GM19099 (cell line): ENCODE measurements around the gene PTPN12.

Source experiments
- POLR2A ChIP-seq: IDR thresholded peaks from 3 replicates; pipeline ENCODE4 v1.6.1; 2011; ENCODE audit warnings: low read depth; ENCODE audit not compliant: insufficient read length; ENCODE audit errors: extremely low read depth

Gene PTPN12

DNA sequence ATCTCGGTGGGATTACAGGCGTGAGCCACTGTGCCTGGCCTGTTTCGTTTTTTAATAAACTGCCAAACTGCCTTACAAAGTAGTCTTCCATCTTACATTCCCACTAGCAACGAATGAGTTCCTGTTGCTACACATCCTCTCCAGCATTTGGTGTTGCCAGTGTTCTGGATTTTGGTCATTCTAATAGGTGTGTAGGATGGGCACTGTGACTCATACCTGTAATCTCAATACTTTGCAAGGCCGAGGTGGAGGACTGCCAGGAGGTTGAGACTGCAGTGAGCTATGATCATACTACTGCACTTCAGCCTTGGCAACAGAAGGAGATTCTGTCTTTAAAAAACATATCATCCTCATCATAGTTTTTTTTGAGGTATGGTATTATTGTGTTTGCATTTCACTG, 137.8 kb downstream of the PTPN12 start:
- TF ChIP-seq POLR2A, result no peak

DNA sequence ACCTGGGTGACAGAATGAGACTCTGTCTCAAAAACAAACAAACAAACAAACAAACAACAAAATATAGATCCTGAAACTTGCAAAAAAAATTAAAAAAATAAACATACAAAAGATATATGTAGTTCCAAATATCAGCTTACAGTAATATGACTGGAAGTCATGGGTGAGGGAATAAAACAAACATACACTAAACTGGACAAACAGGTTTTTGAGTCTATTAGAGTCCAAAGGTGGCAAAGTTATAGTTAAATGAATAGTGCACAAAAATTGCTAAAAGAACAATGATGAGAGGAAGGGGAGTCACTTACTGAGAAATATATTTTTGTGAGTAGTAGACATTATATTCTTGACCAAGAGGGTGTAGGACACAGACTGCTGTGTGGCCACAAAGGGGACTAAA, 142.5 kb downstream of the PTPN12 start:
- TF ChIP-seq POLR2A, result no peak

DNA sequence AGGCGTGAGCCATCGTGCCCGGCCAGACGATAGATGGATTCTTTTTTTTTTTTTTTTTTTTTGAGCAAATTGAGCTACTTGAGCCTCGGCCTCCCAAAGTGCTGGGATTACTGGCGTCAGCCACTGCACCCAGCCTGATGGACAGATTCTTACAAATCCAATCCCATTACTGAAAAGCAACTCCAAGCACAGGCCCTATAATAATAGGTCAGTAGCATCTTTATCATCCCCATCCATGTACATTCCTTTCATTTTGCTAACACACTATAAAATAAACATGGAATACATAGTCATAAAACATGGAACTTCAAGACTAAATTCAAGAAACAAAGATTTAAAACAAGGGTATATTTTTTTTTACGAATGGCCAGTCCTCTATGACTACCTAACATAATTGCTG, 143.2 kb downstream of the PTPN12 start:
- no peak for TF ChIP-seq POLR2A

DNA sequence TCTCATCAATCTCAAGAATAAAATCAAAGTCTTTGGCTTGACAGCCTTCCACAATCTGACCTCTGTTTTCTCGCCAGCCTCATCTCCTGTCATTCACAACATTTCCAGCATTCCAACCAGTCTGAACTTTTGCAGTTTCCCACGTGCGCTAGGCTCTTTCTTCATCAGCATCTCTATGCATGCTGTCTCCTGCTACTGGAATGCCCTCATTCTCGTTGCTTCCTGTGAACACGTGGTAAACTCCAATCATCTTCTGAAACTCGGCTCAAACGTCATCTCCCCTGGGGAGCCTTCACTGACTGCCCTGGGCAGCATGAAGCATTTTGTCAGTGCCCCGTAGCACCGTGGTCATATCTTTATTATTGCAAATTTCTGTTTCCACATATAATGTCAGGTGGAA, 146.9 kb downstream of the PTPN12 start:
- TF ChIP-seq POLR2A, result no peak

DNA sequence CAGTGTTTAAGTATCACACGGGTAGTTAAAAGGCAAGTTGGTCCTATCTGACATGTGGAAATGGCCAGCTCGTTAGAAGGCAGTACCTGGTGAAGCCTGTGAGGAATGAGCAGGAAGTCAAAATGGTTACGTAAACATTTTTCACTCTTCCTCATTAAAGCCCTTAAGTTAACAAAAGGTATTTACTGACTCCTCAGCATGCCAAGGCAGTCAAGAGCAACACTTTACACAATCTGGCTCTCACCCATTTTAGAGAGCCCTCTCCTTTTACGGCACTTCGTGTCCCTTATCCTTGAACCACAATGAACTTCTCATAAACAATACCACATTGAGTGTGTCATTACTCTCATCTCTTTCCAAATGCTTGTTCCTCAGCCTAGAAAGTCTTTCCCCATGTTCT, 148.1 kb downstream of the PTPN12 start:
- TF ChIP-seq POLR2A, result no peak

DNA sequence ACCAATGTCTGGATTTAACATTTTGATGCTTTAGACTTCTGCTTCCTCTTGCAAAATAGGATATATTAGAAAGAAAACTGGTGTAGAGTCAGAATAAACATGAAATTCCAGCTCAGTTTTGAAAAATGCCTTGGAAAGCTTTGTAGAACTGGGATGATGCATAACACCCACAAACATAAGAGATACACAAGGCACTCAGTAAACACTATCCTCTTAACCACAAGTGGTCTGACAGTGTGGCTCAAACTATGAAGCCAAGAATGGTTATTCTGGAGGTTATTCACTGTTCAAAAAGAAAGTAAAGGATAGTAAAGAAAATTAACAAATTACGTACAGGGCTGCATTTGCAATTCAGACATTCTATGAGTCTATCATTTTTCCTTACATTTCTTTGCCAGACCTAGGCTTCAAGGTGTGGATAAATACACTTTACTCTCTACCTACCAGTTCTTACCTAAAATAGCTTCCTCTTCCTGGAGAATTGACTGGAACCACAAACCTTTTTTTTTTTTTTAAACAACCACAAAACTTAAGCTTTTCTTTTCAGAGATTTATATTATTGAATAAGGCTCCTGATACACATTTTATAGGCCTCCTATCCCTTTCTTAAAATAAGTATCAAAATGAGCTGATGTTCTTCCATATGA, 150.1 kb downstream of the PTPN12 start:
- TF ChIP-seq POLR2A, result no peak

DNA sequence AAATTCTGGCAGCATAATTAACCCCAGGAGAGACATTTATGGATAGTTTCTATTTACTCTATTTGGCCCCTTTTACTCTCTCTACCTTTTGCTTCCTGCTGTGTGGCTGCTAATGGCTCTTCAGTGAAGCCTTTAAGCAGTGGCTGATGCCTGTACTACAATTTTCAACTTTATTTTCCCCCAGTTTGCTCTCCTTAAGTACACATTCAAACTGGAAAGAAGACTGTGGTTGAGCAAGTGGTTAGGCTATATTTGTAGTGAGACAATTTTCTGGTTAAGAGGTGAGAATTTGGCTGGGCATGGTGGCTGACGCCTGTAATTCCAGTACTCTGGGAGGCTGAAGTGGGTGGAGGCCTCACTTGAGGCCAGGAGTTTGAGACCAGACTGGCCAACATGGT, 150.7 kb downstream of the PTPN12 start:
- TF ChIP-seq POLR2A, result no peak
